Keratinocyte (primary cell): ENCODE results near the gene MYRIP.
A peak's percentile ranks its signal among the peaks of the same experiment; 100 is the strongest.

Experiments used
- CTCF ChIP-seq, 3 experiments: IDR thresholded peaks in 1 of 3; conservative IDR thresholded peaks in 1 of 3; optimal IDR thresholded peaks in 1 of 3; 2 replicates in 2 of 3; 3 replicates in 1 of 3; pipeline versions ENCODE3 to v1.5.1; 2011; ENCODE audit warnings: low read length in 3 of 3, mild to moderate bottlenecking in 3 of 3, moderate library complexity in 2 of 3, control low read depth in 1 of 3, inconsistent platforms in 1 of 3; ENCODE audit not compliant: insufficient read depth in 2 of 3; ENCODE audit errors: extremely low read depth in 1 of 3
- EZH2 ChIP-seq: IDR thresholded peaks from one replicate; pipeline ENCODE4 v1.6.1; 2012; ENCODE audit warnings: inconsistent platforms, mild to moderate bottlenecking, low read length, moderate library complexity

GRCh38 chr3:40109641-40110490 is 300.5 kb downstream of the MYRIP start:
- TF ChIP-seq CTCF (optimal IDR thresholded peaks at IDR 0.05 in 1 of 3, IDR thresholded peaks at IDR 0.05 in 1 of 3, conservative IDR thresholded peaks at IDR 0.05 in 1 of 3; ENCODE audit: extremely low read depth in 1 of 3, insufficient read depth in 2 of 3, low read length in 3 of 3) (peak; percentile 38 to 49 (median 39)), EZH2 (no peak)
